HCT116 (cell line): ENCODE results near the gene PC. TPM values are rescaled to one million over a fixed set of nuclear protein-coding genes. Genes with fewer than 3 reads are reported as not detected.

Experiments used
- ATAC-seq: fragments of 200-7000 bp; cut with Tn5 transposase; 2 replicates; pipeline ENCODE4 v1.9.1; 2020; ENCODE audit warnings: mild to moderate bottlenecking, moderate library complexity
- BruUV-seq: library from RNA; stranded (reverse); fragments of 400-500 nt; replicated peaks from 2 replicates; lab custom pipeline; 2021; lab: Mats Ljungman, UMichigan
- CTCF ChIA-PET: fragments of 300-600 bp; sonication (Branson Sonifier 250); formaldehyde crosslinking; loops from one replicate; lab custom pipeline; 2021; ENCODE audit warnings: antibody characterized with exemption; lab: Charles Lee
- POLR2A ChIA-PET: fragments of 300-600, 350-600 bp; sonication (Branson Sonifier 250); formaldehyde crosslinking; loops from one replicate; lab custom pipeline; 2021; ENCODE audit warnings: antibody characterized with exemption; lab: Charles Lee
- RAD21 ChIA-PET, 2 experiments: fragments of 300-600 bp; sonication (Branson Sonifier 250); formaldehyde crosslinking; loops; one replicate each; lab custom pipeline; 2023; ENCODE audit warnings: low total read pairs in 2 of 2; ENCODE audit not compliant: uncharacterized antibody in 2 of 2, unreplicated experiment in 2 of 2, low non-redundant PET in 1 of 2; lab: Charles Lee
- DNase-seq: peaks from one replicate; pipeline ENCODE4 v3.0.0-alpha.2; 2010; ENCODE audit warnings: low read depth, low spot score
- H2AFZ ChIP-seq: fragments of 200-600 bp; shearing (Covaris generic), sonication (generic); 2 replicates; pipeline ENCODE4 v1.6.1; 2017; ENCODE audit warnings: low read depth, mixed run types, mixed read lengths, antibody characterized with exemption, low read length; ENCODE audit not compliant: poor library complexity, severe bottlenecking
- H3K27ac ChIP-seq: 2 replicates; pipeline ENCODE4 v1.5.1; 2012; ENCODE audit warnings: low read depth, low read length
- H3K27me3 ChIP-seq: fragments of 200-600 bp; sonication (generic); 2 replicates; pipeline ENCODE4 v1.6.1; 2016; ENCODE audit warnings: mixed run types, low read length, mixed read lengths; ENCODE audit not compliant: insufficient read depth
- H3K36me3 ChIP-seq, 2 experiments: fragments of 200-500 bp in 1 of 2; fragments of 200-600 bp in 1 of 2; sonication (Bioruptor generic) in 1 of 2; sonication (generic) in 1 of 2; 2 replicates each; pipeline versions ENCODE4 v1.5.1 to v1.6.1; 2014 to 2016; ENCODE audit warnings: low read length in 2 of 2, inconsistent platforms in 1 of 2, mixed read lengths in 1 of 2, mixed run types in 1 of 2; ENCODE audit not compliant: insufficient read depth in 2 of 2, control insufficient read depth in 1 of 2
- H3K4me1 ChIP-seq, 2 experiments: fragments of 200-600 bp in 1 of 2; sonication (generic) in 1 of 2; 2 replicates each; pipeline versions ENCODE4 v1.5.1 to v1.6.1; 2012 to 2017; ENCODE audit warnings: low read length in 2 of 2, inconsistent platforms in 1 of 2, mild to moderate bottlenecking in 1 of 2, mixed read lengths in 1 of 2, mixed run types in 1 of 2, moderate library complexity in 1 of 2; ENCODE audit not compliant: insufficient read depth in 2 of 2, control insufficient read depth in 1 of 2
- H3K4me2 ChIP-seq: fragments of 200-600 bp; sonication (generic); 2 replicates; pipeline ENCODE4 v1.6.1; 2017; ENCODE audit warnings: mixed run types, low read length, mixed read lengths
- H3K4me3 ChIP-seq, 2 experiments: fragments of 200-600 bp in 1 of 2; sonication (generic) in 1 of 2; replicated peaks in 1 of 2; 2 replicates each; pipeline ENCODE4 v1.5.1; 2011 to 2016; ENCODE audit warnings: low read length in 2 of 2, control low read depth in 1 of 2, low read depth in 1 of 2, mild to moderate bottlenecking in 1 of 2, mixed read lengths in 1 of 2, mixed run types in 1 of 2
- H3K79me2 ChIP-seq: fragments of 200-600 bp; sonication (generic); 2 replicates; pipeline ENCODE4 v1.6.1; 2017; ENCODE audit warnings: mild to moderate bottlenecking, mixed run types, low read length, moderate library complexity, mixed read lengths; ENCODE audit not compliant: insufficient read depth
- H3K9ac ChIP-seq: fragments of 200-600 bp; sonication (generic); 2 replicates; pipeline ENCODE4 v1.6.1; 2016; ENCODE audit warnings: low read length, mixed read lengths
- H3K9me2 ChIP-seq: fragments of 200-600 bp; sonication (generic), shearing (Covaris generic); 2 replicates; pipeline ENCODE4 v1.6.1; 2017; ENCODE audit warnings: mixed run types, mild to moderate bottlenecking, moderate library complexity; ENCODE audit not compliant: insufficient read depth
- H3K9me3 ChIP-seq, 2 experiments: fragments of 200-500 bp in 1 of 2; fragments of 200-600 bp in 1 of 2; sonication (Bioruptor generic) in 1 of 2; sonication (generic) in 1 of 2; 2 replicates each; pipeline ENCODE4 v1.6.1; 2014 to 2017; ENCODE audit warnings: low read length in 2 of 2, mixed read lengths in 2 of 2, inconsistent platforms in 1 of 2, low read depth in 1 of 2, mild to moderate bottlenecking in 1 of 2, mixed run types in 1 of 2, moderate library complexity in 1 of 2; ENCODE audit not compliant: control insufficient read depth in 1 of 2, insufficient read depth in 1 of 2
- H4K20me1 ChIP-seq: fragments of 200-600 bp; sonication (generic), shearing (Covaris generic); 2 replicates; pipeline ENCODE4 v1.6.1; 2017; ENCODE audit warnings: mixed run types, mild to moderate bottlenecking, moderate library complexity; ENCODE audit not compliant: insufficient read depth
- CBX3 ChIP-seq: IDR thresholded peaks from 2 replicates; pipeline ENCODE4 v1.6.1; 2012; ENCODE audit warnings: low read depth
- EZH2 ChIP-seq: fragments of 200-600 bp; sonication (generic); IDR thresholded peaks from 2 replicates; pipeline ENCODE4 v1.6.1; 2017; ENCODE audit warnings: antibody characterized with exemption, mixed run types
- POLR2AphosphoS5 ChIP-seq: IDR thresholded peaks from 2 replicates; pipeline ENCODE4 v1.6.1; 2011; ENCODE audit warnings: mild to moderate bottlenecking, low read depth, low read length, moderate library complexity
- RAD21 ChIP-seq: IDR thresholded peaks from 2 replicates; pipeline ENCODE4 v1.6.1; 2012; ENCODE audit warnings: low read depth, mild to moderate bottlenecking
- SIN3A ChIP-seq: IDR thresholded peaks from 2 replicates; pipeline ENCODE4 v1.6.1; 2012; ENCODE audit warnings: low read depth
- SRF ChIP-seq: IDR thresholded peaks from 2 replicates; pipeline ENCODE4 v1.6.1; 2012; ENCODE audit warnings: low read depth
- TCF7L2 ChIP-seq: IDR thresholded peaks from 2 replicates; pipeline ENCODE4 v1.7.0; 2011; ENCODE audit warnings: borderline replicate concordance, inconsistent platforms; ENCODE audit not compliant: insufficient read depth, insufficient read length; ENCODE audit errors: extremely low read depth
- ZNF274 ChIP-seq: fragments of 200-500 bp; sonication (Bioruptor generic); IDR thresholded peaks from 2 replicates; pipeline ENCODE4 v1.6.1; 2014; ENCODE audit warnings: mild to moderate bottlenecking, low read depth, low read length, inconsistent platforms
- intact Hi-C: fragments of 100-400 bp; cut with micrococcal nuclease; formaldehyde crosslinking; loops from 2 replicates; pipeline ENCODE4 v1.10.0; 2022
- total RNA-seq: library from RNA; stranded (reverse); gene quantifications from one replicate; pipeline ENCODE4 v1.2.1, GENCODE V29; 2021; ENCODE audit not compliant: unreplicated experiment
- TF ChIP-seq, protein P1 (sequence below): IDR thresholded peaks from 2 replicates; pipeline ENCODE4 v1.6.1; 2012
- TF ChIP-seq, protein P2 (sequence below), 3 experiments: fragments of 200-600 bp in 1 of 3; sonication (generic) in 1 of 3; IDR thresholded peaks in 2 of 3; conservative IDR thresholded peaks in 1 of 3; 2 replicates each; pipeline ENCODE4 v1.5.1; 2012 to 2017; ENCODE audit warnings: low read depth in 2 of 3, low read length in 2 of 3, antibody characterized with exemption in 1 of 3, borderline replicate concordance in 1 of 3, control low read depth in 1 of 3, mild to moderate bottlenecking in 1 of 3, mixed read lengths in 1 of 3, mixed run types in 1 of 3, moderate library complexity in 1 of 3; ENCODE audit not compliant: insufficient read depth in 1 of 3

The PC gene
- total RNA-seq, 1 experiment from 2014 or later: 24.1 TPM

DNA sequence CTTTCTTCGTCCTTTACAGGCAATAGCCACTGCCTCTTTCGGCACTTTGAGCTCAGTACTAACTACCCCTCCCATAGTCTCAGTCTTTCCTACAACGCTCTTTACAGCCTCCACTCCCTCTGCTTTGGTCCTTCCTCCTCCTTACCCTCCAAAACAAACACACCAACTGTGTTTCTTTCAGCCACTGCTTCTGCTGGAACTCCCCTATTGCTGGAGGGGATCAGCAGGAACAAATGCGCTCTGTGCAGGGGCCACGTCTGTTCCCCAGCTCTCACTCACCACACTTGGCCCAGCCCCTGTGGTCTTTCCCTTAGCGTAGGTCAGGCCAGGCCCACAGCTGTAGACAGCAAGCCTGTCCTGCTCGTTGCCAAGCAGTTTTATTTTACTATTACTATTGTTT, 42.3 kb downstream of the PC start (continued):
- TF ChIP-seq TCF7L2 (no peak), EZH2 (no peak), SIN3A (no peak)
- TF ChIP-seq, protein P1, sequence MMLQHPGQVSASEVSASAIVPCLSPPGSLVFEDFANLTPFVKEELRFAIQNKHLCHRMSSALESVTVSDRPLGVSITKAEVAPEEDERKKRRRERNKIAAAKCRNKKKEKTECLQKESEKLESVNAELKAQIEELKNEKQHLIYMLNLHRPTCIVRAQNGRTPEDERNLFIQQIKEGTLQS: no peak
- TF ChIP-seq, all 23 proteins: peak for 0

DNA sequence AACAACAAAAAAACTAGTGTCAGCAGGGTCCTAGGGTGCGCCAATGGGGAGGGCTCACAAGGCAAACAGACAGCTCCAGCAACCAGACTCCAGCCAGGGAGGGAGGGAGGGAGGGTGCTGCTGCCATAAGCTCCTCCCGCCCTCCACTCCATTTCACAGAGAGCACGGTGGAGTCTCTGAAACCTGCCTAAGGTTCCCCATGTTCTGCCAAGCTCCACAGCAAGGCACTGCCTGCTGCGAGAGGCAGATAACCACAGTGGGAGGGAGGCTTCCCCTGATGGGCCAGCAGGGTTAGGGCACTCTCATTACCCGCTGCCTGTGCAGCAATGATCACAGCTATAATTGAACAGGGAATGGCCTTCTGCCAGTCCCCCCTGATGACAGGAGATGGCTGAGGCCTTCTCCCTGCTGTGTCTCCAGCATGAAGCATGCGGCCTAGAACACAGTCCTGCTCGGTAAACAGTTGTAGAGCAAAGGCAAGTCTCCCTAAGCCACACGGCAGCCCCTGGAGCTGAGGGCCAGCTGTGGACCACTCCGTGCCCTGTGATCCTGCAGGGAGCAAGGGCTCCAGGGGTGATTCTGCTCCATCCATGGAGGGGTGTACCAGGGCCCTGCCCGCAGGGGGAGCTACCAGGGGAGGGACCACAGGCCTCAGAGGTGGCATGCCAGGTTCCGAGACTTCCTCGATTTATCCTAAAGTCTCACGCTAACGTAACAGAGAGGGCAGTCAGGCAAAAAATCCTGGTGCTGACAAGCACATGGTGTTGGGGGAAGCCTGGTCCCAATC, 42.9 kb downstream of the PC start:
- no TSS peak for BruUV-seq

More for the DNA sequence above, 42.9 kb downstream of the PC start:
- RAD21 ChIA-PET: interaction anchor here in 1 of 2 experiments (0.6 kb wide), 1 partner anchor 42 kb away, joined by 4 read pairs; no protein-coding TSS in a partner anchor
- TF ChIP-seq CBX3 (no peak), ZNF274 (no peak), SIN3A (no peak), POLR2AphosphoS5 (no peak), RAD21 (no peak), EZH2 (no peak), SRF (no peak)
- TF ChIP-seq, protein P2, sequence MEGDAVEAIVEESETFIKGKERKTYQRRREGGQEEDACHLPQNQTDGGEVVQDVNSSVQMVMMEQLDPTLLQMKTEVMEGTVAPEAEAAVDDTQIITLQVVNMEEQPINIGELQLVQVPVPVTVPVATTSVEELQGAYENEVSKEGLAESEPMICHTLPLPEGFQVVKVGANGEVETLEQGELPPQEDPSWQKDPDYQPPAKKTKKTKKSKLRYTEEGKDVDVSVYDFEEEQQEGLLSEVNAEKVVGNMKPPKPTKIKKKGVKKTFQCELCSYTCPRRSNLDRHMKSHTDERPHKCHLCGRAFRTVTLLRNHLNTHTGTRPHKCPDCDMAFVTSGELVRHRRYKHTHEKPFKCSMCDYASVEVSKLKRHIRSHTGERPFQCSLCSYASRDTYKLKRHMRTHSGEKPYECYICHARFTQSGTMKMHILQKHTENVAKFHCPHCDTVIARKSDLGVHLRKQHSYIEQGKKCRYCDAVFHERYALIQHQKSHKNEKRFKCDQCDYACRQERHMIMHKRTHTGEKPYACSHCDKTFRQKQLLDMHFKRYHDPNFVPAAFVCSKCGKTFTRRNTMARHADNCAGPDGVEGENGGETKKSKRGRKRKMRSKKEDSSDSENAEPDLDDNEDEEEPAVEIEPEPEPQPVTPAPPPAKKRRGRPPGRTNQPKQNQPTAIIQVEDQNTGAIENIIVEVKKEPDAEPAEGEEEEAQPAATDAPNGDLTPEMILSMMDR (IDR thresholded peaks at IDR 0.05 in 2 of 3, conservative IDR thresholded peaks at IDR 0.05 in 1 of 3; ENCODE audit: borderline replicate concordance in 1 of 3, insufficient read depth in 1 of 3, low read depth in 2 of 3, low read length in 2 of 3): 0 out of 6 replicates have a peak, but pooled peaks of 2 of the 3 experiments have one; percentile 8 to 13
- TF ChIP-seq, all 23 proteins: peak for 1
- H3K36me3 ChIP-seq: no peaks in the 10 kb centered on the region
- H3K9me3 ChIP-seq: no peaks in the 10 kb centered on the region
- no peaks in the 10 kb centered on the region for H3K9me2 ChIP-seq
- intact Hi-C loops: no loop called here
- H3K79me2 ChIP-seq: no peaks in the 10 kb centered on the region
- no peak overlapping the region for H3K9ac ChIP-seq
- no peak overlapping the region for H3K4me2 ChIP-seq
- ChIA-PET CTCF (no interaction called here), POLR2A (no interaction called here)
- H3K4me3 ChIP-seq: no peak overlapping the region
- no peak overlapping the region for H2AFZ ChIP-seq
- ATAC-seq (peak; percentile 62), DNase-seq (no peak)
- H3K27me3 ChIP-seq: no peaks in the 10 kb centered on the region
- H4K20me1 ChIP-seq: no peaks in the 10 kb centered on the region
- no peak overlapping the region for H3K27ac ChIP-seq
- H3K4me1 ChIP-seq: 0 out of 4 replicates have a peak, but pooled peaks cover 0 to 4% of the 10 kb centered on the region in 2 experiments
